ENCODE measurements around the gene SGIP1. TPM values are rescaled to one million over a fixed set of nuclear protein-coding genes. Genes with fewer than 3 reads are reported as not detected.
"Not testable (repeated sequence)": the region's sequence is repeated elsewhere in the genome, so short reads cannot be mapped to it uniquely, and the experiment has no call there.

SGIP1 gene
- polyA plus RNA-seq, 3 donors: 10.8 to 20.3 (median 14.5) TPM

DNA sequence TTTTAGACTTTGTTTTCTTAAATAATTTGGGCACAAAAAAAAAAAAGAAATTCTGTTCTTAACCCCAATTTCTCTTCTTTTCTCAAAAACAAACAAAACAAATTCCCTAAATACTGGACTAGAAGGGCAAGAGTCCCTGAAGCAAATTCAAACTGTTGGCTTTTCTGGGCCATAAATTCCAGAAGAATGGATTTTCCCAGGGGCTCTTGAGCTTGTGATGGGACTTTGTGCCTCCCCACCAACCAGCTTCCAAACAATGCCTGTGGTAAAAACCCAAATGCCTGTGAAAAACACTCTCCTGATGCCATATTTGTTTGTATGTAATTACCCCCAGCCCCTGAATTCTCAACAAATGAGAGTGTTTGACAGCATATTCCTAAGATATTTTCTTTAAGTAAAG is 55.4 kb downstream of the SGIP1 start:
- no peak for DNase-seq (ENCODE audit: extremely low read depth in 1 of 11, low read depth in 9 of 11, low spot score in 4 of 11)

DNA sequence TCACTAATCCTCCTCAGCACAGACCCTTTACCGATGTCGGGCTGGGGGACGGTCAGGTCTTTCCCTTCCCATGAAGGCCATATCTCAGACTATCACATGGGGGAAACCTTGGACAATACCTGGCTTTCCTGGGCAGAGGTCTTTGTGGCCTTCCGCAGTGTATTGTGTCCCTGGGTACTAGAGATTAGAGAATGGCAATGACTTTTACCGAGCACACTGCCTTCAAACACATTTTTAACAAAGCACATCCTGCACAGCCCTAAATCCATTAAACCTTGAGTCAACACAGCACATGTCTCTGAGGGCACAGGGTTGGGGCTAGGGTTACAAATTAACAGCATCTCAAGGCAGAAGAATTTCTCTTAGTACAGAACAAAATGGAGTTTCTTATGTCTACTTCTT is 58.2 kb downstream of the SGIP1 start:
- DNase-seq (ENCODE audit: extremely low read depth in 1 of 11, low read depth in 9 of 11, low spot score in 4 of 11): not testable (repeated sequence)

DNA sequence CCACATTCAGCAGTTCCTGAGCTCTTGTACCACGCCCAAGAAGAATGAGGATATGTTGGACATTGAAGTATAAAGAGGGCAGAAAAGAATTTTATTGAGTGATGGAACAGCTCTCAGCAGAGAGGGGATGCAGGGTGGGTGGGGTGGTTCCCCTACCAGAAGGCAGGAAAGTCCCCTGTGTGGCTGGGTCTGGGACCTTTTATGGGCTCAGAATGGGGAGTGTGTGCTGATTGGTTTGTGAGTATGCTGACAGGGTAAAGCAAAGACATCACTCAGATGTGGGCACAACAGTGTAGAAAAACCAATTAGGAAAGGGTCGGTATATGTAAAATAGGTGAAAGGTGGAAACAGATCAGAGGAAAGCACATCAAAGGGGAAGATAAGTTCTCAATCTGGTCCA is 62.2 kb downstream of the SGIP1 start:
- no peak for DNase-seq (ENCODE audit: extremely low read depth in 1 of 11, low read depth in 9 of 11, low spot score in 4 of 11)

DNA sequence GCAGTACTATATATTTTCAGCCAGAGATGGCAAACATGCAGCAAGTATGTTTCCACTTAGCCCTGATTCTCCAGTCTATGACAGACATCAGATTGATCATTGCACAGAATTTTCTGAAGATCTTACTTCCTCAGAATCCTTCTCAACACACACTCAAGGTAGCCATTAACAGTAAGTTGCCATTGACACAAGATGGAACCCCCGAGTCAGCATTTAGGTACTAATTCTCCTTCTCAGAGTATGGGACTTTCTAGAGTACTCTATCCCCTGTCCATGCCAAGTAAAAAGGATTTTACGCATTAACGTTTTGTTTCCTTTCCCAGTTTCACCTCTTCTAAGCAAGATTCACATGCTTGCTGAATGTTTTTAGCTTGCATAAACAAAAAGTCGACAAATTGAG is 63.5 kb downstream of the SGIP1 start:
- no peak for DNase-seq (ENCODE audit: extremely low read depth in 1 of 11, low read depth in 9 of 11, low spot score in 4 of 11)

DNA sequence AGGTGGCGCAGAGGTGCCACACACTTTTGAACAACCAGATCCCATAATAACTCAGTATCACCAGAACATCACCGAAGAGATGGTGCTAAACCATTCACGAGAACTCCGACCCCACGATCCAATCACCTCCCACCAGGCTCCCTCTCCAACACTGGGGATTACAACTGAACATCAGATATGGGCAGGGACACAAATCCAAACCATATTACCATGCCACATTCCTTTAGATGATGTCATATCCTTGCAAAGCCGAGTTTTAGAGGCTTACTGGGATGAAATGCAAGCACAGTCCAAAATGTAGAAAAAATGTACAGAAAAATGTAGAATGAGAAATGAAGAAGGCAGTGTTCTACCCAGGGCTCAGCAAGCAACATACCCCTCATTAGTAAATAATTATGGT is 64.7 kb downstream of the SGIP1 start:
- no peak for DNase-seq (ENCODE audit: extremely low read depth in 1 of 11, low read depth in 9 of 11, low spot score in 4 of 11)

DNA sequence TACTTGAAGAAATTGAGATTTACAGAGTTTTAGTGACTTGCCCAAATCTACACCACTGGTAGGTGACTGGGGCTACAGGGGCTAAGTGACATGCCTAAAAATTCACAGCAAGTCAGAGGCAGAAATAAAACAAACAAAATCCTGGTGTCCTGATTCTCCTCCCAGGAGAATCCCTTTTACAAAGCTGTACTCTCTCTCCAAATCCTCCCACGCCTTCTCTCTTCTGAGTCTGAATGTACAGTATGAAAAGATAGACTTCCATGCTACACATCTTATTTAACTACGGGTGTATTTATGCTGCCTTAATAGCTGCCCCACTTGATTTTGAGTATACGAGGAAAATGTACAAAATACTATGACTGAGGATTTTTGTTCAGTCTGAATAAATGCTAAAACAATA is 65.4 kb downstream of the SGIP1 start:
- DNase-seq (ENCODE audit: extremely low read depth in 1 of 11, low read depth in 9 of 11, low spot score in 4 of 11): no peak

DNA sequence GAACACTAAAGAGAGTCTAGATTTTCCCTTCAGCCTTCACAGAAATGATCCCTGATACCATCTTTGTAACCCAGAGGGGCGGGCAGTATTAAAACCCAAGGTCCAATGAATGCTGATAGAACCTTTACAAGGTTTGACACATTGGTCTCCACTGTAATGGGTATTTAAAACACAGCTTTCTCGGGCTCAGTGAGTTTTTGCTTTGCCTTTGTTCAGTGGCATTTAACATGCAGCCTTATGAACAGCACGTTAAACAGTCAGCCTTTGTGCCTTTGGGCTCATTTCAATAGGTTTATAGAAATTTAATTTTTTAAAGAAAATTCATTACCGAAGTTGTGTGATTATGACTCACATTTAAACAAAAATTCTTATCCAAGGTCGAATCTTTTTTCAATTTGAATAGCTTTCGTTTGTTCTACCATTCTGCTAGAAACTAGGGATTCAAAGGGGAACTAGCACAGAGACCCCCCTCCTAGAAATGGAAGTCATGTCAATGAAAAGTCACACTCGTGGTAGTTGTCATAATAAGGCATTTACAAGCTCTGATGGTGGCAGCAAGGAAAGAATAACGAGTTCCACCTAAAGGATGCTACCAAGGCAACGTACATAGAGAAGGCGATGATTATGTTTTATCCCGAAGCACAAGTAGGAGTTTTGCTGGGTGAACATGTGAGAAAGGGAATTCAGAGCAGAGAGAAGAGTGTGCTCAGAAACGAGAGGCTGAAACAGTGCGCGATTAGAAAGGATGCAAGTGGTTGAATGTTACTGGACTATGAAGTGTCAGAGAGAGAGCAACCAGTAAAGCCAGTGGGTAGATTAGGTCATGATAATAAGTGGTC is 66.2 kb downstream of the SGIP1 start:
- no peak for DNase-seq (ENCODE audit: extremely low read depth in 1 of 11, low read depth in 9 of 11, low spot score in 4 of 11)

DNA sequence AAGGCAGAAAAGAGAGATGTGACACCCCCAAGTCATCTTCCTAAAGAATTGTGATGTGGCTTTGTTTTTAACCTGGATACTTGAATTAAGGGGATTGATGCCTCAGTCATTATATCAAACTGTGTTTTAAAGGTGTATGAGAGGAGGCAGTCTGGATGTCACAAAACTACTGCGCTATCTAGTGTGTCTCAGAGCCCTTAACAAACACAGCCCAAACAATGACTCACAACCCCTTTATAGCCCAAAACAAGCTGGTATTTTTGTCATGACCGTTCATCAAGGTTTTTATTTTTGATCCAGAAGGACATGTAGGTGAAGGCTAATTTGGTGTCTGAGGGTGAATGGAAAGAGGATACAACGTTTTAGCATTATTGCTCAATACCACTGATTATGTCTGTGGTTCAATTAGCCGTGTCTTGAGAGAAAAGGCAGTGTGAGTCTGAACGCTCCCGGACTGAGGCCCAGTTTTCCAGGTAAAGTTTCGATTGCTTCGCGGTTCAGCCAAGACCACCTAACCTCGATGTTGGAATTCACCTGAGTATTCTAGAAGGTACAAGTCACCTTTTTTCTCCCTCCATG is 71.6 kb downstream of the SGIP1 start:
- DNase-seq (ENCODE audit: extremely low read depth in 1 of 11, low read depth in 9 of 11, low spot score in 4 of 11): no peak

DNA sequence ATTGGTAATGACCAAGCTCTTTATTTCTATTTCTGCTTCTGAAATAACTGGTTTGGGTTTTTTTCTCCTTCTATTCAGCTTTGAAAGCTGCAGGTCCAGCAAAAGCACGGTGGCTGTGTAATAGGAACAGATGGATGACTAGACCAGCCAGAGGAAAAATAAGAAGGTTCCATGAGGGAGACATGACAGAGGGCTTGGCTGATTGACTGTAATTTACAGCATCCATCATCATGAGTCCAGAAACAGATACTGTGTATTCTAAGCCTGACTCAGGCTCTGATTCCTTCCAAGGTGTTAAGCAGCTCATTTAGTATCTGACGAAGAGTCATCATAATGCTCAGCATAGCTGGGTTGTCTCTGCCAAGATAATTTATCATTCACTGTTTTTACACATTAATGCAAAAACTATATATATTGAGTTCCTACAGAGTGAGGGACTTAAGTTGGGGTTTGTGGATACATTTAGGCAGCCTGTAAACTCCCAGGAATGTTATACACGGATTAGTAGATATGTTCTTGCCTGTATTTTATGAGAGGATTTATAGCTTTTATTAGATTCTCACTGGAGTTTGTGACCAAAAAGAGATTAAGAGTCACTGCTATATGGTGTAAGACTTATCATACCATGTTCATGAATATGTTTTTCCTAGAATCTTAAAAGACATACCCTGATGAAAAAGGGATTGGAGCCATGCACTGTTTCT is 72.6 kb downstream of the SGIP1 start:
- no peak for DNase-seq (ENCODE audit: extremely low read depth in 1 of 11, low read depth in 9 of 11, low spot score in 4 of 11)

DNA sequence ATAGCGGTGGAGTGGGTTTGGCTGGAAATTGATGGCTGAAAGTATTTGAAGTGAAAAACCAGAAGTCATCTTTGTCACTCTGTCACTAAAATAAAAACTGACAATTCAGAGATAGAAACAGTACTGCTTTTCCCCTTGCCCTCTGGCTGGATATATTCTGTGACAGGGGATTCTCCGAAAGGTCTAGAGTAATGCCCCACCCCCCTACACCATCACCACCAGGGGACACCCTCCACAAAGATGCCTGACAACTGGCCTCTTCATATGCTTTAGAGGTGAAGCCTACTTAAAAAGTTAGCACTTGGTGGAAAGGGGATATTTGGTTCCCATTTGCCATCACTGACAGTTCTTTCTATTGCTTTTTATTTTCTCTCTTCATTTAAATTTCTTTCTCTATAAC is 73.5 kb downstream of the SGIP1 start:
- no peak for DNase-seq (ENCODE audit: extremely low read depth in 1 of 11, low read depth in 9 of 11, low spot score in 4 of 11)

DNA sequence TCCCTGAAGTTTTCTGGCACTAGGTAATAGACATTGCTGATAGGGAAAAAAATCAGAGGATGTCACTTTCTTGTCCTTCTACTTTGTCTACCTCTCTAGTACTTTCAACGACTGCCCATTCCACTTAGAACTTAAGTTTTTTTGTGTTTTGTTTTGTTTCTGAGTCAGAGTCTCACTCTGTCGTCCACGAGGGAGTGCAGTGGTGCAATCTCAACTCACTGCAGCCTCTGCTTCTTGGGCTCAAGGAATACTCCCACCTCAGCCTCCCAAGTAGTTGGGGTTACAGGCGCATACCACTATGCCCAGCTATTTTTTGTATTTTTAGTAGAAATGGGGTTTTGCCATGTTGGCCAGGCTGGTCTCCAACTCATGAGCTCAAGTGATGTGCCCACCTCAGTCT is 79.2 kb downstream of the SGIP1 start:
- no peak for DNase-seq (ENCODE audit: extremely low read depth in 1 of 11, low read depth in 9 of 11, low spot score in 4 of 11)

DNA sequence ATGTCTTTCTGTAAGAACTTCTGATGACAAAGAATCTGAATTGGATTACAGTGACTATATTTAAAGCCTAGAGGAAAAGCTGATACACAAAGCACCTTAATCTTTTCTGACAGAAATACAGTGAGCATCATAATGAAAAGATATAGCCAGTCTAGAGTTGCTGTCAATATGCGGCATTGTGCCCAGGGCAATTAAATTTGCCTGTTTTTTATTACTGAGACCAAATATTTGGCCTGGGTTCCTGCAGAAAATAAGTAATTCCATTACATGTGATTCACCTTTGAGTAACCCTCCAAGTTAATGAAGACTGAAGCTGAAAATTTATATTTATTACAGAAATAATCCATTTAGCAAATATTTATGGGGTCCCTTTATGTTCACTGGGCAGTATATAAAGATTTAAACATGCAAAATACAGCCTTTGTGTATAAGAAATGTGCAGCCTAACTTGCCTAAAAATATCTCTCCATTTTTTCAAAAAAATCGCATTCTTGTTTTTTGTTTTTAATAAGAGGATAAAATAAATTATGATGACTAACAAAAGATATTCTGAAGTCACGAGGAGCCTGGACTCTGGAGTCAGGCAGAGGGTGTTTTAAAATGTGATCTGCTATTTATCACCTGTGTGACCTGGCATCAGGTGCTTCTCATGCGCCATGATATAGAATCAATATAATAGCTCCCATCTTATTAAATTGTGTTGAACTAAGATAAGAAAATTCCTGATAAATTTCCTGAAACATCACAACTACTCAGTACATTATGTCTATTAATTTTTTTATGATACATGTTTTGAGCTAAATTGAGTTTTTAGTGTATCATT is 83.6 kb downstream of the SGIP1 start:
- no peak for DNase-seq (ENCODE audit: extremely low read depth in 1 of 11, low read depth in 9 of 11, low spot score in 4 of 11)

DNA sequence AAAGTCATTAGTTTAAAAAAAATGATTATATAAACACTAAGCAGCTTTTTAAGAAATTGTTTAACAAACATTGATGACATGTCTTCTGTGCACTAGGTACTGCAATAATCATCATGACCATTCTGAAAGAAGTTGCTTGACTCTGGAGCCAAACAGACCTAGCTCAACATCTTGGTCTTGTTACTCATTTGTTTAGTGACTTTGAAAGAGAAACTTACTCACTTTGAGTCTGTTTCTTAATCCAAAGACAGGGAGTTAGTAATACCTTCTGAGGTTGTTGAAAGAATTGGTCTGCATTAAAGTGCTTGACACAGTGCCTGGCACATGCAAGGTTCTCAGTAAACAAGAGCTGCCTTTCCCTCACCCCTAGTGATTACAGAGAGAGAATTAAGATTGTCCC is 84.4 kb downstream of the SGIP1 start:
- DNase-seq (ENCODE audit: extremely low read depth in 1 of 11, low read depth in 9 of 11, low spot score in 4 of 11): no peak

DNA sequence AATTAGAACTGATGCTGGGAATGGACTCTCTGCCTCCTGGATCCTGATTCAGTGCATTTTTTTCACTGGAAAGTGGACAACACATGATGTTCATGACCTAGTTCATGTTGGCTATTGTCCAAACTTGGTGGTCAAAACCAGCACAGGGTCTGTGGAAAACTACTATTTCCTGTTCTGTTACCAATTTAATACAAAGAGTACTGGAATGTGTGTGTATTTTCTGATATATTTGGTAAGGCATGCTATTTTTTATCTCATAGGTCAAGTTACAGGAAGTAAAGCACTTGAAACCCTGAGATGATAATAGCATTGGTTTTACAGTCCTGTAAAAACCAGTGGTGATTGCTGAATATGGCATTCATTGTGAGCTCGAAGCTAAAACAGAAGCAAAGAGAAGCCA is 89.9 kb downstream of the SGIP1 start:
- DNase-seq (ENCODE audit: extremely low read depth in 1 of 11, low read depth in 9 of 11, low spot score in 4 of 11): no peak

DNA sequence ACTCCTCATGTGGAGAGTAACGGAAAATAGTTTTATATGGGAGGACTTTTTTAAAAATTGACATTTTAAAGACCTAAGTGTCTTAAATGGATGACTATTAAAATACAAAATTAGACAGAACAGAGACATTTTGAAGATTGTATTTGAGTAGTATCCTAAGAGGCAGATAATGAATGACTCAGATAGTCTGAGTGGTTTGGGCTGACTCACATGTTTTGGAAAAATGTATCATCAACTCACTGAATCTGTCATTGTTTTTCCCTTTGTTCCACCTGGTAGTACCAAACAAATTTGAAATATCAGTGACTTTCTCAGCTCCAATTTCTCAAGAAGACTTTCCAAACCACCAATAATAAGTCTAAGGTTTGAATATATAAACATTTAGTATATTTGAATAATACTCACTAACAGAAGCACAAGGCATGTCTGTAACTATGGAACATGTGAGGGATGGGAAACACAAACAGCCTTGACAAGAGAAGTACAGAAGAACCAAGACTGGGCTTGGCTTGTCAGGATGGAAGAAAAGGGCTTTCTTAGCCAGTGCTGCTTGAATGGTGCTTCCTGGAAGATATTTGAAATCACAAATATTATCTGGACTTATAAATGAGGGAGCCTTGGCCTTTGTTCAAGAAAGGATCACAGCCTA is 90.6 kb downstream of the SGIP1 start:
- no peak for DNase-seq (ENCODE audit: extremely low read depth in 1 of 11, low read depth in 9 of 11, low spot score in 4 of 11)

DNA sequence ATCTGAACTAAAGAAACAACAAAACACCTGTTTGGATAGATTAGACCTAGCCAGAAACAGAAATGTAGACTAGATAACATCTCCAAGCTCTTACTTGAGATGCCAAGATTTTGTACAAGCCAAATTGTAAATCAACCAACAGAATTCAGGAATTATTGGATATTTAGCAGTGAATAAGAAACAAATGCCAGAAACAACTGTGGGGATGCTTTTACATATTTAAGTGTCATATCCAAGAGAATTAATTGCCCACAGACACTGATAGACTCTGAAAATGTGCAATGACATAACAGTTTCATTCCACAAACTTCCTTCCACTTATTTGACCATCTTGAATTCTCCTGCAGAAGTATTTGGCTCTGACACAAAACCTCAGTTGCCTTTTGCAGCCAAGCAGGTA is 92.3 kb downstream of the SGIP1 start:
- DNase-seq (ENCODE audit: extremely low read depth in 1 of 11, low read depth in 9 of 11, low spot score in 4 of 11): no peak

DNA sequence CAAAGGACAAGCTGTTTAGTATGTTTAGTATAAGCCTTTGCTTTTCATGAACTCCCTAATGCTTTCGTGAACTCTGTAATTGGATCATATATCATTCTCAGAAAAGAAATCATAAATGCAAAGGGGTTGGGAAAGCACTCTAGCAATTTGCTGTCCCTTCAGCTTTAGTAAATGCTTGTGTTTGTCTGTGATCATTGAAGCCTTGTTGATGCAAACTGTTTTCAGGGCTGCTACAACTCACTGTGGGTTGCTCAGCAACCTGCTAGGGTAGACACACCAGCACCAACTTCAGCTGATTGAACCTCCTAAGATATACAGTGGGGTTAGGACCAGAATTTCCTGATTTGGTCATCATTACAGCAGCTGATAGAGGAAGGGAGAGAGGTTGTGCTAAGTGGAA is 95.0 kb downstream of the SGIP1 start:
- peak in 6 of 11 donors; percentile 6 to 49 (median 20) for DNase-seq (ENCODE audit: extremely low read depth in 1 of 11, low read depth in 9 of 11, low spot score in 4 of 11)

DNA sequence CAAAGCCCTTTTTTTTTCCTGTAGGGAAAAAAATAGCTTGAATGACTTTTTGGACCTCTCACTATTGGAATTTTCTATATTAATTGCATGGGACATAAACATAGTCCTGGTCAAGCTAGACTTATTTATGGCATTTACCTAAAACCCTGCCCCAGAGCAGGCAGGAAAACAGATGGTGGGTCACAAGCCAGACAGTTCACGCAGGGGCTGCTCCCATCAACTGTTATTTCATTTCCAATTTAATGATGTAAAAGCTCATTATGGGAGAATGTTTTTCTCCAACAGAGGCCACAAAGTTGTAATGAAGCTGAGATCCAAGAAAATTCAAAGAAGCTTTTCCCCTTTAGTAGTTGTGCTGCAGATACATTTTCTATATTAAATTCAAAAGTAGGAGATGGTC is 99.2 kb downstream of the SGIP1 start:
- DNase-seq (ENCODE audit: extremely low read depth in 1 of 11, low read depth in 9 of 11, low spot score in 4 of 11): peak in 5 of 11 donors; percentile 12 to 40 (median 22)

DNA sequence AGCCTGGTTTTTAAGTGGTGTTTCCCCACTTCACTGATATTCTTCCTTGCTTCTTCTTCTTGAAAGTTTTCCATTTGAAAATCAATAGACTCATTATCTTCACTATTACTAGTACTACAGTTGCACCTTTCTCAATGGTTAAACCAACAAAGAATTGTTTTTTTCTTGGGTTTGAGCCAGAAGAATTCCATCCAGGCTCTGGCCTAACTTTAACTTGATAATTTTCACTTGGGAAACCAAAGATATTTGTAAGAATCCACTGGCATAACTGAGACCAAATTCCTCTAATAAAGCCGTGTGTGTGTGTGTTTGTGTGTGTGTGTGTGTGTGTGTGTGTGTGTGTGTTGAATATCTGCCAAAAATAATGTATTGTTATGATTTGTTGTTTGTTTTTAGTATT is 103.2 kb downstream of the SGIP1 start:
- DNase-seq (ENCODE audit: extremely low read depth in 1 of 11, low read depth in 9 of 11, low spot score in 4 of 11): no peak

Measured in renal cortex interstitium (tissue), 11 donors.